Parathyroid adenoma (tissue), 2 donors: ENCODE measurements around the gene FOXF2.
"Not testable (repeated sequence)": the region's sequence is repeated elsewhere in the genome, so short reads cannot be mapped to it uniquely, and the experiment has no call there.

Experiments used
- H2AFZ ChIP-seq: fragments of 300-600 bp; sonication (generic); one replicate; pipeline ENCODE4 v1.7.0; 2017; ENCODE audit warnings: antibody characterized with exemption, mild to moderate bottlenecking
- H3K27ac ChIP-seq: fragments of 300-600 bp; sonication (generic); one replicate; pipeline ENCODE4 v1.7.0; 2017
- H3K27me3 ChIP-seq: fragments of 300-600 bp; sonication (generic); one replicate; pipeline ENCODE4 v1.7.0; 2017; ENCODE audit warnings: low read length; ENCODE audit not compliant: control insufficient read depth, insufficient read depth
- H3K36me3 ChIP-seq: fragments of 300-600 bp; sonication (generic); one replicate; pipeline ENCODE4 v1.7.0; 2017; ENCODE audit warnings: low read length; ENCODE audit not compliant: control insufficient read depth, insufficient read depth
- H3K4me1 ChIP-seq: fragments of 300-600 bp; sonication (generic); one replicate; pipeline ENCODE4 v1.7.0; 2017; ENCODE audit warnings: control low read depth
- H3K4me2 ChIP-seq: fragments of 300-600 bp; sonication (generic); one replicate; pipeline ENCODE4 v1.7.0; 2017; ENCODE audit warnings: low read length
- H3K4me3 ChIP-seq: fragments of 300-600 bp; sonication (generic); one replicate; pipeline ENCODE4 v1.7.0; 2017; ENCODE audit warnings: low read depth, low read length
- H3K79me2 ChIP-seq: fragments of 300-600 bp; sonication (generic); one replicate; pipeline ENCODE4 v1.7.0; 2017; ENCODE audit warnings: control low read depth
- H3K9ac ChIP-seq: fragments of 300-600 bp; sonication (generic); one replicate; pipeline ENCODE4 v1.7.0; 2017; ENCODE audit warnings: mild to moderate bottlenecking
- H3K9me3 ChIP-seq: fragments of 300-600 bp; sonication (generic); one replicate; pipeline ENCODE4 v1.7.0; 2017; ENCODE audit warnings: low read length; ENCODE audit not compliant: control insufficient read depth
- CTCF ChIP-seq: fragments of 300-600 bp; sonication (generic); IDR thresholded peaks from one replicate; pipeline ENCODE4 v1.7.0; 2017; ENCODE audit warnings: antibody characterized with exemption, mild to moderate bottlenecking
- donor health status: primary hyperparathyroidism.

FOXF2 gene

DNA sequence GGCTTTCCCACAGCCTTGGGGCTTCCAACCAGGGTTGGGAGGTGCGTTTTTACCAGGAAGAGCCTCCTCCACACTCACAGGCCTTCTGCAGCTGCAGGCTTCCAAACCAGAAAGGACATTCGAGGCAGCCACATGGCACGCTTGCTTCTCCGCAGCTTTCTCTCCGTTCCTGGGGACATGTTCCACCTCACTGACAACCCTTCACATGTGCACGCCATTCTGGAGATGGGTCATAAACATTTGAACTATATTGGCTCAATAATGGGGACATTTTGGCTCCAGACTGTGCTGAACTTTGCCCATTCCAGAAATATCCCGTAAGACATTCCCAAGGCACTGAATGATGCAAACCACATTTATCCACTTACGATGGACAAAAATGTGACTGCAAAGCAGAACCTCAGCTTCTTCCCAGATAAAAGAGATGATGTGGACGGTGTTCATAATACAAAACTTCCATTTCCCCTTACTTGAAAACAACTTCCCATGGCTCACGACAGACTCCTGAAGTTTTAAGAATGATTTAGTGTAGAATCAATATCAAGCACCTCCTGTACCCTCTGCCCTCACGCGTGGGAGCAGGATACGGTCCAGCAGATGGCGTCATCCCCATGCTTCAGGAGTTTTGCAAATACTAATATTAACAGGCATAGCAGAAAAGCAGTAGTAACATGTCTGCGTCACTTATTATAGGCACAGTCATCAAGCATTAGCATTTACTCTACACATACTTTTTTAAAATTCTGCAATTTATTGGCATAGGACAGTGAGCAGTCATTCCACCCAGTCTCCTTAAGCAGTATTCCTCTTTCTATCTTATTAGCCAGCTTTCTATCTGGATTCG is 25.4 kb upstream of the FOXF2 start:
- no peaks in the 10 kb centered on the region for H3K9me3 ChIP-seq
- no peaks in the 10 kb centered on the region for H3K79me2 ChIP-seq
- peak overlapping the region; percentile 4 for H3K27ac ChIP-seq
- no peak overlapping the region for H3K4me2 ChIP-seq
- H3K36me3 ChIP-seq = no peaks in the 10 kb centered on the region
- no peak overlapping the region for H3K9ac ChIP-seq
- H3K4me1 ChIP-seq = no peaks in the 10 kb centered on the region
- no peaks in the 10 kb centered on the region for H3K27me3 ChIP-seq
- no peak overlapping the region for H2AFZ ChIP-seq
- H3K4me3 ChIP-seq = no peak overlapping the region
- no peak for TF ChIP-seq CTCF

DNA sequence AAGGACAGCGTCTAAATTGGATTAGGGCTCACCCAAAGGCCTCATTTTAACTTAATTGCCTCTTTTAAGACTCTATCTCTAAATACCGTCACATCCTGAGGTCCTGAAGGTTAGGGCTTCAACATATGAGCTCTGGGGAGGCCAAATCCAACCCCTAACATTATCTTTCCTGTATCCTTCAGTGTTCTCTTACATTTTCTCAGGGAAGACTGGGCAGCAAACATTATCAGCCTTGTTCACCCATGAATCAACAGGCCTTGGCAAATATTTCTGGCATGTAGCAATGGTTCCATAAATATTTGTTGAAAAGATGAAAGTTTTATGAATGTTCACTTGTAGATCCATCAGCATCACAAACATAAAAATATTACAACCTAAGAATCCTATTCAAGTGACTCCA is 24.6 kb upstream of the FOXF2 start:
- Histone ChIP-seq H3K9ac (no peak overlapping the region), H3K4me1 (no peaks in the 10 kb centered on the region), H3K4me3 (no peak overlapping the region), H3K4me2 (no peak overlapping the region), H3K27ac (peak overlapping the region; percentile 4), H3K36me3 (no peaks in the 10 kb centered on the region), H2AFZ (no peak overlapping the region), H3K27me3 (no peaks in the 10 kb centered on the region), H3K79me2 (no peaks in the 10 kb centered on the region), H3K9me3 (no peaks in the 10 kb centered on the region)
- TF ChIP-seq CTCF = no peak

DNA sequence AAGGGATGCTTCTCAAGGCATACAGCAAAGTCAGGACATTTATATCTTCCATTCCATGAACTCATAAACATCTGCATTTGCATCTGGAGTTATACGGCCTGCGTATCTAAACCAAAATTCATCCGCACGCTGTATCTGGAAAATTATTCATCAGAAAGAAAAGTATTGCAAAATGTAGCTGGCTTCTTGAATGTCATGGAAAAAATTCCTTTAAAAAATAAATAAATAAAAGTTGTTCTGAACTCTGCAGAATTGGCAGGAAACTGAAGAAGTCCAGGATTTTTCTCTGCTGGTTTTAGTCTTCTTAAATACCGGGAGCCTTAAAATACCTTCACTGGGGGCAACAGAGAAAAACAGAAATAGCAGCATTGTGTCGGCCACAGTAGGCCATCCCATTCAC is 23.7 kb upstream of the FOXF2 start:
- H3K27me3 ChIP-seq = no peaks in the 10 kb centered on the region

DNA sequence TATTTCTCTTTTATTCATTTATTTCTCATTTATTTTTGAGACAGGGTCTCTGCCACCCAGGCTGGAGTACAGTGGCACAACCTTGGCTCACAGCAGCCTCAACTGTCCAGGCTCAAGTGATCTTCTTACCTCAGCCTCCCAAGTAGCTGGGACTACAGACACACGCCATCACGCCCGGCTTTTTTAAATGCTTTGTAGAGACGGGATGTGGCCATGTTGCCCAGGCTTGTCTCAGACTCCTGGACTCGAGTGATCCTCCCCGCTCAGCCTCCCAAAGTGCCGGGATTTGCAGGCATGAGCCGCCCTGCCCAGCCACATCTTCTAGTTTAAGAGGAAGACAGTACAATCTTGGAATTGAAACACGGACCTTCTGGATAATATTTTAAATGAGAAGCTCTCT is 21.6 kb upstream of the FOXF2 start:
- no peak for TF ChIP-seq CTCF
- Histone ChIP-seq H2AFZ (no peak overlapping the region), H3K36me3 (no peaks in the 10 kb centered on the region), H3K4me3 (no peak overlapping the region), H3K9me3 (no peaks in the 10 kb centered on the region), H3K79me2 (no peaks in the 10 kb centered on the region), H3K27me3 (no peaks in the 10 kb centered on the region), H3K27ac (no peak overlapping the region), H3K9ac (no peak overlapping the region), H3K4me2 (no peak overlapping the region), H3K4me1 (no peaks in the 10 kb centered on the region)

More for the DNA sequence above, 23.7 kb upstream of the FOXF2 start:
- Histone ChIP-seq H3K4me3 (no peak overlapping the region), H2AFZ (no peak overlapping the region), H3K79me2 (no peaks in the 10 kb centered on the region), H3K4me2 (no peak overlapping the region), H3K36me3 (no peaks in the 10 kb centered on the region), H3K9ac (no peak overlapping the region), H3K4me1 (no peaks in the 10 kb centered on the region), H3K9me3 (no peaks in the 10 kb centered on the region), H3K27ac (no peak overlapping the region)
- no peak for TF ChIP-seq CTCF

GRCh38 chr6:1368940-1369339 is 20.4 kb upstream of the FOXF2 start:
- no peaks in the 10 kb centered on the region for H3K4me1 ChIP-seq
- H3K27ac ChIP-seq = no peak overlapping the region
- H3K4me3 ChIP-seq = no peak overlapping the region
- no peaks in the 10 kb centered on the region for H3K27me3 ChIP-seq
- no peak overlapping the region for H2AFZ ChIP-seq
- no peaks in the 10 kb centered on the region for H3K9me3 ChIP-seq
- no peaks in the 10 kb centered on the region for H3K79me2 ChIP-seq
- H3K9ac ChIP-seq = no peak overlapping the region
- no peaks in the 10 kb centered on the region for H3K36me3 ChIP-seq
- TF ChIP-seq CTCF = no peak
- H3K4me2 ChIP-seq = no peak overlapping the region

DNA sequence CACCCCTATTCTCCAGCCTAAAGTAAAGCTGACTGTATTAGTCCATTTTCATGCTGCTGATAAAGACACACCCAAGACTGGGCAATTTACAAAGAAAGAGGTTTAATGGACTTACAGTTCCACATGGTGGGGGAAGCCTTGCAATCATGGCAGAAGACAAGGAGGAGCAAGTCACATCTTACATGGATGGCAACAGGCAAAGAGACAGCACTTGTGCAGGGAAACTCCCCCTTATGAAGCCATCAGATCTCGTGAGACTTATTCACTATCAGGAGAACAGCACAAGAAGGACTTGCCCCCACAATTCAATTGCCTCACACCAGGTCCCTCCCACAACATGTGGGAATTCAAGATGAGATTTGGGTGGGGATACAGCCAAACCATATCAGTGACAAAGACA is 19.7 kb upstream of the FOXF2 start:
- not testable (repeated sequence) for H3K4me1 ChIP-seq, H3K9ac ChIP-seq, H3K27me3 ChIP-seq, H3K79me2 ChIP-seq, H3K27ac ChIP-seq, H3K36me3 ChIP-seq, H3K4me2 ChIP-seq, H3K9me3 ChIP-seq, H3K4me3 ChIP-seq, H2AFZ ChIP-seq
